HG02938 (cell line): ENCODE results near the gene UCHL5.

ENCODE experiments used
- ATAC-seq: cut with Tn5 transposase; IDR thresholded peaks from one replicate; pipeline ENCODE4 v1.9.1; 2021; ENCODE audit warnings: mild to moderate bottlenecking, moderate library complexity; ENCODE audit not compliant: unreplicated experiment

Gene UCHL5

DNA sequence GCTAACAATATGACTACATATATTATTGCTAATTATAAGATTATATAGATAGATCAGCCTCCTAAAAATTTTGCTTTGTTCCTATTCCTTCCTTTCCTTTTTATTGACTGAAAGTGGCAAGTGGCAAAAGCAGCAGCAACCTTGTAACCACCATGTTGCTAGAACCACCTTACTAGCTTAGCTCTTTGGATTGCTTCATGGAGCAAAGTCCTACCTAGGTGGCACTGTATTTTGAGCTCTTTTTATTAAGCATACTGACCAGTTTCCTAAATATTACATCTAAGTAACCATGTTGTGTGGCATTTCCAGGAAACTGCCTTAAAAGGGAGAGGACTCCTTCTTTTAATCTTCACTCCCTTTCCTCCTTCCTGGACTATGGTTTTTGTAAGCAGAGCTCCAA lies 90.8 kb downstream of the UCHL5 start:
- ATAC-seq: no peak

DNA sequence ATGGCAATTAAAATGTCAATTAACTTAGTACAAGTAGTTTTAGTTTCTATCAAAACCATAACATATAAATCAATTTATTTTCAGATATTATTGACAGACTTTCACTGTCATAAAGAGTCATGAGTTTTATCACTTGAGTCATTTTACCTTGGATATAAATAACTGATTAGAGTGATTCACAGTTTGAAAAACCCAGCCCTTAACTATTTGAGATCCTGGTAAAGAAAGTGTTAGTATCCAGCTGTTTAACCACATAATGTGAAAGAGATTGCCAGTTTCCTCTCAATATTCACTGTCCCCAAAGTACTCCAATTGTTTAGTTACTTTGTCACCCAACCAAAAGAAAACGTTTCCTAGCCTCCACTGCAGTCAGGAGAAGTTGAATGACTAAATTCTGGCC lies 91.3 kb downstream of the UCHL5 start:
- ATAC-seq: no peak

DNA sequence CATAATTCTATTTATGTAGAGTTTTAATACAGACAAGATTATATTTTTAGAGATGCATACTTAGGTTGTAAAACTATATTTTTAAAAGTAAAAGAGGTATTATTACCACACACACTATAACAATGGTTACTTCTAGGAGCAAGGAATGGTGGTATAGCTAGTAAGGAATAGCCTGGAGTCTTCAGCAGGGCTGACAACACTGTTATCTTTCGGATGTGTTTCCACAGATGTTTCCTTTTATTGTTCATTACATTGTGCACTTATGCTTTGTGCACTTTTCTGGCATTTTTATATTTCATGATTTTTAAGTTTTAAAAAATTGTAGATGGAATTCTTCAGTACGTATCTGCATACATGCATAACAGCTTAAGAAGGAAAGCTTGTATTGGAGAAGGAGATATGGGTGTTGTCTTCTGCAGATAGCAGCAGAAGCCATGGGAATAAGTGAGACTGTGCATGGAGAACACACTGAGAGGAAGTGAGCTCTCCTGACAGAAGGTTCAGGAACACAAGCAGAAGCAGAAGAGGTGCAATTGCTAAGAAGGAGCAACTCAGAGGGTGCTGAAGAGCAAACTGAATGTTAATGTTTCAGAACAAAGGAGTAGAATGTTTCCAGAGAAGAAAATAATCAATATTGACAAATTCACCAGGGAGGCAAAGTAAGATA lies 91.8 kb downstream of the UCHL5 start:
- ATAC-seq: no peak

DNA sequence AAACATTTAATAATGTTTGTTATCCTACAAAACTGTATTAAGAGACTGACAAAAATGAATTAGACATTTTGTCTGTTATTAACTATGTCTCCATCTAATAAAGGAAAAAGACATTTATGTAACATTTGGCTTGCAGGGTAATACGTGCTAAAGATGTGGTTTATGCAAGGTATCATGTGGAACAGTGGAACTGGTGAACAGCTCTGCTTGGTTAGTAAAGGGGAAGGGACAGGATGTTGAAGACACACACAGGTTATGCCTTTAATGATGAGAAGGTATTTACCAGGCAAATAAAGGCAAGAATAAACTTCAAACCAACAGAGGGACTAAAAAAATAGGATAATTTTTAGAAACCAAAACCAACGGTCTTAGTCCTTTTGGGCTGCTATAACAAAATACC lies 93.1 kb downstream of the UCHL5 start:
- no peak for ATAC-seq

DNA sequence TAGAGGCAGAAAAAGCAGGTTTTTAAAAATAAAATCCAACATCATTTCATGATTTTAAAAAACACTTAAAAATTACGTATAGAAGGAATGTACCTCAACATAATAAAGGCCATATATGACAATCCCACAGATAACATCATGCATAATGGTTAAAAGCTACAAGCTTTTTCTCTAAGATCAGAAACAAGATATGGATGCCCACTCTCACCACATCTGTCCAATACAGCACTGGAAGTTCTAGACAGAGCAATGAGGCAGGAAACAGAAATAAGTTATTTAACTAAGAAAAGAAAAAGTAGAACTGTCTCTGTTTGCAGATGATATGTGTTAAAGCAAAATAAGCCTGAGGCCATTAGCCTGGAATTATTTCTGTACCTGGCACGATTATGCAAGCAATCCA lies 96.3 kb downstream of the UCHL5 start:
- ATAC-seq: no peak
